Measurements from ENCODE around the gene IFT22.
A peak's percentile ranks its signal among the peaks of the same experiment; 100 is the strongest.
"Not testable (repeated sequence)": the region's sequence is repeated elsewhere in the genome, so short reads cannot be mapped to it uniquely, and the experiment has no call there.

IFT22 gene

DNA sequence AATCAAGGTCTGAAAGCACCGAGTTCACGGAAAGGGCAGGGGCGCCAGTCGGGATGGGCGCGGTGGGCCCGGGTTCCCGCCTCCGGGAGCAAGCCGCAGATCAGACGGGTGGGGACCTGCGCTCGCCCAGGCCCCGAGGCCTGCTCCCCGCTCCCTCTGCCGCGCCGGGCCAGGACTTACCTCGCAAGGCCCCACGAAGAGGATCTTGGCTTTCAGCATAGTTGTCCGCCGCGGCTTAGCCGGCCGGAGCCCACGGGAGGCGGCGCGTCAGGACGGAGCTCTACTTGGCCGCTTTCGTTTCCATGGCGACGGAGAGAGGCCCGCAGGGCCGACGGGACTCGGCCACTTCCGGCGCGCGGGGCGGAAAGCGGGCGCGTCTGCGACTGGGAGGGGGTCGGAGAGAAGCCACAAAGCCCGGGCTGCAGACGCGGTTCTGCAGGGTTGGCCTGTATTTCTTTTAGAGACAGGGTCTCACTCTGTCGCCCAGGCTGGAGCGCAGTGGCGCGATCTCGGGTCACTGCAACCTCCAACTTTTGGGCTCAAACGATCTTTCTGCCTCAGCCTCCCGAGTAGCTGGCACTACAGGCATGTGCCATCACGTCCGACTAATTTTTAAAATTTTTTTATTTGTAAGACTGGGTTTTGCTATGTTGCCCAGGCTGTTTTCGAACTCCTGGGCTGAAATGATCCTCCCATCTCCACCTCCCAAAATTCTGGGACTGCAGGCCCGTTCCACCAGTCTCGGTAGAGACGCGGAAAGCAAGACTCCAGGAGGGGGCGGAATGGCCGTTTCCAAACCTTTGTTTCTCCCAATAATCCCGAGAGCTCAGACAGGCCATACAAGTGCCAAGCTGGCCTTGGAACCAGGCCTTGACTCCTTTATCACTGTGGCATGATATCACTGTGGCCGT is at the start of gene IFT22:
TSS of gene IFT22 (minus strand) at position 322 of the 911 bp plus-strand sequence. CDS start at position 219, 103 bp downstream.
- peak; percentile 85 for DNase-seq (ENCODE audit: low spot score)

DNA sequence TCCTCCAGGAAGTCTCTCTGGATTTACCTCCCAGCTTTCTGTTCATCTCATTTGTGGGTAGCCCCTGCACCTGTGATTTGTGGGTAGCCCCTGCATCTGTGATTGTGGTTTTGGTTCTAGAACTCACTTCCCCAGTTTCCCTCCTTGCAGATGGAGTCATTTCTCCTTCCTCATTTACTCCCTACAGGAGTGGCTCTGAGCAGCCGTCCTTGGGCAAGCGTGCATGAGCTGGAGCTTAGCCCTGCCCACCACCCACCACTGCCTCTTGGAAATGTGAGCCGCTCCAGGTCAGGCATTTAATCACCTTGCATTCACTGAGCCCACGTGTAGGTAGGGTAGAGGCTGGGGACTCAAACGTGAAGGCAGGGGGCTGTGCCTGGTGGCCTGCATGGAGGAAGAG is 49.2 kb upstream of the IFT22 start:
- DNase-seq (ENCODE audit: low spot score): no peak

DNA sequence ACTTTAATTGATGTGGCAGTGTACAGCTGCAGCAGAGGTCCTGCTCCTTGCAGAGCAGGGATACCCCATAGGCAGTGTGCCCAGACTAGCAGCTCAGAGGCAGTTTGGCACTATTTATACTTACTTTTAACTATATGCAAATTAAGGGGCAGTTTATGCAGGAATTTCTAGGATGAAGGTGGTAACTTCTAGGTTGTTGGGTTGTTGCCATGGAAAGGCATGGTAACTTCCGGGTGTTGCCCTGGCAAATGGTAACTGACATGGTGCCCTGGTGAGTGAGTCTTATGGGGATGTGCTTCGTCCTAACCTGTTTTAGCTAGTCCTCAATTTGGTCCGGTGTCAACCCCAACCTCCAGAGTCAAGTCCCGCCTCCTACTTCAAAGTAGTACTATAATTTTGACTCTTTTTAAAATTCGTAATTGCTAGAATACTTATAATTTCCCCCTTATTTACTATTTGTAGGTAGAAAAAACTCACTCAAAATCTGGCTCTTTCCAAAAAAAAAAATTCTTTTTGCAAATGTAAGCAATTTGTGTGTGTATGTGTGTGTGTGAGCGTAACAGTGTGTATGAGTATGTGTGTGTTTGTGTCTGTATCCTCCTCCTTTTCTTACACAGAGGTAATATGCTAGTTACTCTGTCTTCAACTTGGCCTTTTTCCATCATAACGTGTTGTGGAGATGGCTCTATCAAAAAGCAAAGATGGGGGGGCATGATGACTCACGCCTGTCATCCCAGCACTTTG is 47.0 kb upstream of the IFT22 start:
- no peak for DNase-seq (ENCODE audit: low spot score)

DNA sequence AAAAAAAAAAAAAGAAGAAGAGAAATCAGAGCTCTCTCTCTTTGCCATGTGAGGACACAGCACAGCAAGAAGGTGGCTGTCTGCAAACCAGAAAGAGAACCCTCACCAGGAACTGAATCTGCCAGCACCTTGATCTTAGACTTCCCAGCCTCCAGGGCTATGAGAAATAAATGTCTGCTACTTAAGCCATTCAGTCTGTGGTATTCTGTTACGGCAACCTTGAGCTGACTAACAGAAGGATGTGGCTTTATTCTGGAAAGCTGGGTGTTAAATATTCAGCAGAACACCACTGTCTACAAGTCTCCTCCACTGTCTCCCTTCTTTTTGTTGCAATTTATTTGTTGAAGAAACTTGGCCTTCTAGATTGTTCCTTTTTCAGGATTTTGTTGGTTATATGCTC is 46.1 kb upstream of the IFT22 start:
- no peak for DNase-seq (ENCODE audit: low spot score)

DNA sequence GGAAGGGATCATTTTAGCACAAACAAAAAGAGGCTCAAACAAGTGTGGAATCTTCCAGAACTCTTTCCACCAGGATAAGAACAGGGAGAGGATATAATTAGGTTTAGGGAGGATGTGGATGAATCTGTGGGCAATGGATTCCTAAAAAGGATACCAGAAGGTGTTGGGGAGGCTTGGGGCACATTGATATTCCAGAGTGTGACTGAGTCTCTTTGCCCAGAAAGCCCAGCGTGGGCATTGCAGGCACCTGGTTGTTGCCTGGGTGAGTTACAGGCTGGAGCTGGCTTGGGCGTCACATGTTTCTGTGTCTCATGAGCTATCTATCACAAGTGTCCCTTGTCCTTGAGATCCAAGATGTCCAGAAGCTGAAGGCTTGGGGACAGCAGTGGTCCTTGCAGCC is 44.3 kb upstream of the IFT22 start:
- DNase-seq (ENCODE audit: low spot score): no peak

DNA sequence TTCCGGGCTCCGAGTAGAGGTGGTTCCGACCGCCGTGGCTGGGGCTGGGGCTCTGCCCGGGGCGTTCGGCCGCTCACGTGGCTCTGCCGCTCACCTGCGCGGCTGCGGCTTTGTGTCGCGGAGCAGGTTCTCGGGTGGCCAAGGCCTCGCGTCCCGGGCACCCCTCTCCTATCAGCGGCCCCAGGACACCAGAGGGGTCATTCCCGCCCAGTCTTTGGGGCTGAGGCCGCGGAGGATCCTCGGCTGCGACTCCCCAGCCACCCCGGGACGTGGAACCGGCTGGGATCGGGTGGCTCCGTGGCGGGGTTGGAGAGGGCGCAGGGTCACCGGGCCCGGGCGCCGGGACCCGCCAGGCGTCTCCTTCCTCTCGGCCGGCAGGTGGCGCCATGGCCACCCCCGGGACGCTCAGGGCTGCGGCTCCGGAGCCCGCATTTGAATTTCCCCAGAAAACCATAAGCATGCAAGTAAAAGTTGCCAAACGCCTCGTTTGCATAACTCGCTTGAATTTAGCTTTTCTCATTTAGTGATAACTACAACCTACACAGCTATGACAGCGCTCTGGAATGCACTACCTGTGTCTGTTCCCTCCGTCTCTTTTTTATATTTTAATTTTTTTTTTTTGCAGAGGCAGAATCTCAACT is 42.2 kb upstream of the IFT22 start:
- DNase-seq (ENCODE audit: low spot score): peak; percentile 71

DNA sequence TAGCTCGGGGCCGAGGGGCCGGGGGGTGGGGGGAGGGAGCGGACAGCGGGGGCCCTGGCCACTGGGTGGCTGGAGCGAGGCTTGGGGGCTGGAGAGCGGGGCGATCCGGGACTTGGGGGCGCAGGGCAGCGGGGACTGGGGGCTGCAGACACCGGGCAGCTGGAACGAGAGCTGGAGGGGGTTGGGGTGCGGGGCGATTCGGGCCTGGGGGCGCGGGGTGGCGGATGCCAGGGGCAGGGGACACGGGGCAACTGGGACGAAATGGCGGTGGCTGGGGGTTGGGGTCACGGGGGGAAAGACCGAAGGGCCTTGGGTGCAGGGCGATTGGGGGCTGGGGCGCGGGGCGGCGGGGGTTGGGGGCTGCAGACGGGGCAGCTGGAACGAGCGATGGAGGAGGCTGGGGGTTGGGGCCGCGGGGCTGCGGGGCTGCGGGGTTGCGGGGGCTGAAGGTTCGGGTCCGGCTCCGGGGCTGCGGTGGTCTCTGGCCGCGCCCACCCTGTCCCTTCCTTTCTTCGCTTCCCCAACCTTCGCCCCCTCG is 41.7 kb upstream of the IFT22 start:
- DNase-seq (ENCODE audit: low spot score): no peak

DNA sequence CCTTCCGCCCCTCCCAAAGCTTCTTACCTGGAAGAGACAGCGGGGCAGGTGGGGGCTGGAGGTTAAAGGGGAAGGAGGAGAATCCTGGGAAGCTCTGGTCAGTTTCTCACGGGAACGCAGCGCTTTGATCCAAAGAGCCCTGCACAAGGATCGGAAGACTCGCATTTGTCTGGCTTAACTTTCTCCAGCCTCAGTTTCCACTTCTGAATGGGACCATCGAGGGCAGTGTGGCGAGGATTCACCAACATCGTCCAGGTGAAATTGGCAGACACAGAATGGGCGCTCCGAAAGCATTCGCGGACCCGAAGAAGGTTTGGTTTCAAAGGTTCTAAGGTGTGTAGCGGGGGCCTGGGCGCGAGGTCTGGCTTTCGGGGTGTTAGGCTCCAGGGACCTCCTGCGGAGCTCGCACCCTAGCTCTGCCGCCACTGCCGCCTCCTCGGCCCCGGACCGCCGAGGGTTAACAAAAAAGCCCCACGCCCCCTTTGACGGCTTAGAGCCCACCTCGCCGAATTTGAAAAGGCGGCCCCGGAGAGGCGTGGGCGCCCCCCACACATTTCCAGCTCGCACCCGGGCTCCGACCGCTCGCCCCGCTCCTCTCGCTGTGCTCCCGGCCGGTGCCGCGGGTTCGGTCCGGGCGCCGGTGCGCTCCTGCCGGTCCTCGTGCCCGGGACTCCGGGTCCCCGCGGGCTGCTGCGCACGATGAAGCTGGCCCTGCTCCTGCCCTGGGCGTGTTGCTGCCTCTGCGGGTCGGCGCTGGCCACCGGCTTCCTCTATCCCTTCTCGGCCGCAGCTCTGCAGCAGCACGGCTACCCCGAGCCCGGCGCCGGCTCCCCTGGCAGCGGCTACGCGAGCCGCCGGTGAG is 41.0 kb upstream of the IFT22 start, which contains the start of gene COL26A1:
TSS of gene COL26A1 (plus strand) at position 542 of the 862 bp plus-strand sequence. CDS start at position 700, 158 bp downstream.
- DNase-seq (ENCODE audit: low spot score): no peak

DNA sequence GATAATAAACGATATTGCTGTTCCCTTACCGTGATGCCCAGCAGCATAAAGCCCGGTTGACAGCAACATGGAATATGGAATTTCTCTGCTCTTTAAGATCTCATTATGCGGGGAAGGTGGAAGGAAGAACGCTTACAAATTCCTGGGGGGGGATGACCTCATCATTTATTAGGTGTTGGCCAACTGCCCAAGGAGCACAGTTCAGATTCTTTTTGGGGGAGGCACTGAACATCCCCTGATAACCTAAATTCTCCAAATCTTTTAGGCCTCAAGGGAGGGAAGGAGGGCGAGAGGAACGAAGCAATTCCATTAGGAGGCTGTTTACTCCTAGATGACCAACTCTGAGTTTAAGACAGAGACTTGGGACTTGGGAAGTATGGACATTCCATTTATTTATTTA is 35.8 kb upstream of the IFT22 start:
- DNase-seq (ENCODE audit: low spot score): no peak

DNA sequence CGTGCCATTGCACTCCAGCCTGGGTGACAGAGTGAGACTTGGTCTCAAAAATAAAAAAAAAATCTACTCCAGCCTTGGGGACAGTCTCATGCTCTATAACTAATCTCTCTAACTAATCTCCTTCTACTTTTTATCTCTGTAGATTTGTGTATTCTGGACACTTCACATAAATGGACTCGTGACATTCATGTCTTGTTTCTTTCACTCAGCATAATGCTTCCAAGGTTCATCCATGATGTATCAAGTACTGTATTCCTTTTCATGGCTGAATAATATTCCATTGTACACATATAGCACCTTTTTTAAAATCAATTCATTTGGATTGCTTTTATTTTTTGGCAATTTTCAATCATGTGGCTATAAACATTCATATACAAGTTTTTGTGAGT is 31.3 kb upstream of the IFT22 start:
- no peak for DNase-seq (ENCODE audit: low spot score)

DNA sequence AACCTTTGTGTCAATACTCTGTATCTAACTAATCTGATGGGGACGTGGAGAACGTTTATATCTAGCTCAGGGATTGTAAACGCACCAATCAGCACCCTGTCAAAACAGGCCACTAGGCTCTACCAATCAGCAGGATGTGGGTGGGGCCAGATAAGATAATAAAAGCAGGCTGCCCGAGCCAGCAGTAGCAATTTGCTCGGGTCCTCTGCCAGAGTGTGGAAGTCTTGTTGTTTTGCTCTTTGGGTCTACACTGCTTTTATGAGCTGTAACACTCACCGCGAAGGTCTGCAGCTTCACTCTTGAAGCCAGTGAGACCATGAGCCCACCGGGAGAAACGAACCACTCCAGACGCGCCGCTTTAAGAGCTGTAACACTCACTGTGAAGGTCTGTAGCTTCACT is 27.7 kb upstream of the IFT22 start:
- not testable (repeated sequence) for DNase-seq (ENCODE audit: low spot score)

DNA sequence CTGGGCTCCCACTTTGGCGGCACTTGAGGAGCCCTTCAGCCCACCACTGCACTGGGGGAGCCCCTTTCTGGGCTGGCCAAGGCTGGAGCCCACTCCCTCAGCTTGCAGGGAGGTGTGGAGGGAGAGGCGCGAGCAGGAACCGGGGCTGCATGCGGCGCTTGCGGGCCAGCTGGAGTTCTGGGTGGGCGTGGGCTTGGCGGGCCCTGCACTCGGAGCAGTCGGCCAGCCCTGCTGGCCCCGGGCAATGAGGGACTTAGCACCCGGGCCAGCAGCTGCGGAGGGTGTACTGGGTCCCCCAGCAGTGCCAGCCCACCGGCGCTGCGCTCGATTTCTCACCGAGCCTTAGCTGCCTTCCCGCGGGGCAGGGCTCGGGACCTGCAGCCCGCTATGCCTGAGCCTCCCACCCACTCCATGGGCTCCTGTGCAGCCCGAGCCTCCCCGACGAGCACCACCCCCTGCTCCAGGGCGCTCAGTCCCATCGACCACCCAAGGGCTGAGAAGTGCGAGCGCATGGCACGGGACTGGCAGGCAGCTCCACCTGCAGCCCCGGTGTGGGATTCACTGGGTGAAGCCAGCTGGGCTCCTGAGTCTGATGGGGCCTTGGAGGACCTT is 26.9 kb upstream of the IFT22 start:
- not testable (repeated sequence) for DNase-seq (ENCODE audit: low spot score)

DNA sequence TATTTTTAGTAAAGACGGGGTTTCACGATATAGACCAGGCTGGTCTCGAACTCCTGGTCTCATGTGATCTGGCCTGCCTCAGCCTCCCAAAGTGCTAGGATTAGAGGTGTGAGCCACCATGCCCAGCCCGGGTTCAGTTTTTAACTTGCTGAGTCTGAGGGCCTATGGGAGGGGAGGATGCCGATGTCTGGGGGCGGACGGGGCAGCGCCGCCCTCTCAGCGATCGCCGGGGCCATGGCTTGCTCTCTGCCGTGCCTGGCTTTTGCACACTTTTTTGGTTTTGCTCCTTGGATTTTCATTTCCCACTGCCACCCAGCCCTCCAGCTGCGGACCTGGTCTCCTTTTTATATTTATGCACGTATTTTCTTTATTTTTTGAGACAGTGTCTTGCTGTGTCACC is 25.9 kb upstream of the IFT22 start:
- no peak for DNase-seq (ENCODE audit: low spot score)

DNA sequence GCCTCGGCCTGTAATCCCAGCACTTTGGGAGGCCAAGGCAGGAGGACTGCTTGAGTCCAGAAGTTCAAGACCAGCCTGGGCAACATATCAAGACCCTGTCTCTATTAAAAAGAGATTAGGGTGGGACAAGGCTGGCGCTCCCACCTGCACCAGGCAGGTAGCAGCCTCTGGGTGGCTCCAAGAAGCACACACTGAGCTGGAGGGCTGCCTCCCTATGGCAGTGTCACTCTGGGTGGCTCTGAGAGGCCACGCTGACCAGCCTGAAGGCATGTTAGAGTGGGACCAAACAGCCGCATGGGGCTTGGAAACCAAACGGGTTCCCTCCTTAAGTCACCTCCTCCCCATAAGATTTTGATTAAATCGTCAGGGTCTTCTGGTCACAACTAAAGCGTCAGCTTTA is 21.3 kb upstream of the IFT22 start:
- no peak for DNase-seq (ENCODE audit: low spot score)

DNA sequence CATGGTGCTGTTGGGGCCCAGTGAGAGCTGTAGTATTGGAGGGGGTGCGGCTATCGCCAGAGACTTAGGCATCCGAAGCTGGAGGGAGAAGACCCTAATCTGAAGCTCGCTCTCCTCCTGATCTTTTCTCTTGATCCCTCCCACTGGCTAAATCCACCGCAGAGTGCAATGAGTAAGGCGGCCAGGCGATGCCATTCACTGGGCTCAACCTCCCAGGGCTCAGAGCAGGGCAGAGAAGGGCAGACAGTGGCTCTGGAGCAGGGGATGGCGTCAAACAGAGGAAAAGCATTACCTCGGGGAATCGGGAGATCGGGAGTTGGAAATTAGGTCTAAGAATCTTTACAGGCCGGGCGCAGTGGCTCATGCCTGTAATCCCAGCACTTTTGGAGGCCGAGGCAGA is 18.8 kb upstream of the IFT22 start:
- DNase-seq (ENCODE audit: low spot score): no peak

DNA sequence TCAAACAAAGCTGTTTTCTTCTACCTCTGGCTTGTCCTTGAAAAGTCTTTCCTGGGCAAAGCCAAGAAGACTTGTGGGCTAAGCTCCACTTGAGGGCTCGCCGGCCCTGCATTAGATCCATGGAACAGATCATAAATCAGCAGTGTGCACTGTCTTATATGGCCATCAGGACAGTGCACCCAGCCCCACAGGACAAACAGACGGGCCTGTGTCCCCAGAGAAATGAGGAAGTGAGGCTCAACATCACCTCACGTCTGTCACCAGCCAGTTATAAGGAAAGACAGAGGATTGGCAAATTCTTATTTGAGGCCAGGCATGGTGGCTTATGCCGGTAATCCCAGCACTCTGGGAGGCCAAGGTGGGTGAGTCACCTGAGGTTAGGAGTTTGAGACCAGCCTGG is 12.3 kb upstream of the IFT22 start:
- no peak for DNase-seq (ENCODE audit: low spot score)

DNA sequence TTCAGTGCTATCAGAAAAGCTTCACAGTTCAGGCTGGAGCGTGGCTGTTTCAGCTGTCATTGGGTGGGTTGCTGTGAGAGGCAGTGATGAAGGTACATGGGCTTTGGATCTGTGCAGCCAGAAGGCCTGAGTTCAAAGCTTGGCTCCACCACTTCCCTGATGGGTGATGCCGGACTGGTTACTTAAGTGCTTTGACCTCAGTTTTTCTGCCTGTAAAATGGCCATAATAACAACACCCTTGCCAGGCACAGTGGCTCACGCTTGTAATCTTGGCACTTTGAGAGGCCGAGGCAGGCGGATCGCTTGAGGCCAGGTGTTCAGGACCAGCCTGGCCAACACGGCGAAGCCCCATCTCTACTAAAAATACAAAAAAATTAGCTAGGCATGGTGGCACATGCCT is 10.4 kb upstream of the IFT22 start:
- DNase-seq (ENCODE audit: low spot score): no peak

DNA sequence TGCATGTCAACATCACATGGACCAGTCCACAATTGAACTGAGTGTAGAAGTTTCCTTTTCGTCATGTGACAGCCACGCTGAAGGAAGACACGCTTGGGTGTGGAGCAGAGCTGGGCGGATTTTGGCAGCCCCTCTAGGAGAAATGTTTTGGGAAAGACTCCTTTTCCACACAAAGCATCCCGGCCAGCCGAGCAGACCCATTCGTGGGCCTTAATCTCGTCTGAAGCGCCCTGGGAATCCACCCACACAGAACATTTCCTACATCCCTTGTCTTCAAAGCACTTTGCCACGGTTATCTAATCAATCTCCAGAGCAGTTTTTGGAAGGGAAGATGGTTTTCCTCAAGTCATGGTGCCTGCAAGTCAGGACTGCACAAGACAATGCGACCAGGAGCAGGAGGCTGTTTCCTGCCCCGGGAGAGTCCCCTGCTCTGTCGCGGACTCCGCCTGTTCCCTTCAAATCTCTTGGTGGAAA is 8.4 kb upstream of the IFT22 start:
- DNase-seq (ENCODE audit: low spot score): peak; percentile 4

DNA sequence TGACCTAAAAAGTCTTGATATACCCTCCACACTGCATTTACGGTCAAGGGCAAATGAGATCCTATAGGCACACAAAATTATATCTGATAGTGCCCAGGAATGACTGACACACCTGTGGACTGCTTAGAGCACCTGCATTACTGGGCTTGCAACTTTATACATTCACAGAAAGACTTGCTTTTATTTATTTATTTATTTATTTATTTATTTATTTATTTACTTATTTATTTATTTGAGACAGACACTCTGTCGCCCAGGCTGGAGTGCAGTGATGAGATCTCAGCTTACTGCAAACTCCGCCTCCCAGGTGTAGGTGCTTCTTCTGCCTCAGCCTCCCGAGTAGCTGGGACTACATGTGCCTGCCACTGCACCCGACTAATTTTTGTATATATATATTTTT is 6.5 kb upstream of the IFT22 start:
- no peak for DNase-seq (ENCODE audit: low spot score)

DNA sequence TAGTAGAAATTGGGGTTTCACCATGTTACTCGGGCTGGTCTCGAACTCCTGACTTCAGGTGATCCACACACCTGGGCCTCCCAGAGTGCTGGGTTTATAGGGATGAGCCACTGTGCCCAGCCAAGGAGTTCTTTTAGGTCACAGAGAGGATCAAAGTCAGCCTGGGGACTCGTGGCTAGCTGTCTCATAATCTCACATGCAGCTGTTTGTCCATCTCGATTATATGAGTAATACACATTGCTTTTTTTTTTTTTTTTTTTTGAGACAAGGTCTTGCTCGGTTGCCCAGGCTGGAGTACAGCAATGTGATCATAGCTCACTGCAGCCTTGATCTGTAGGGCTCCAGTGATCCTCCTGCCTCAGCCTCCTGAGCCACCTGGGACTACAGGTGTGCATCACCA is 2.2 kb downstream of the IFT22 start:
- DNase-seq (ENCODE audit: low spot score): no peak

DNA sequence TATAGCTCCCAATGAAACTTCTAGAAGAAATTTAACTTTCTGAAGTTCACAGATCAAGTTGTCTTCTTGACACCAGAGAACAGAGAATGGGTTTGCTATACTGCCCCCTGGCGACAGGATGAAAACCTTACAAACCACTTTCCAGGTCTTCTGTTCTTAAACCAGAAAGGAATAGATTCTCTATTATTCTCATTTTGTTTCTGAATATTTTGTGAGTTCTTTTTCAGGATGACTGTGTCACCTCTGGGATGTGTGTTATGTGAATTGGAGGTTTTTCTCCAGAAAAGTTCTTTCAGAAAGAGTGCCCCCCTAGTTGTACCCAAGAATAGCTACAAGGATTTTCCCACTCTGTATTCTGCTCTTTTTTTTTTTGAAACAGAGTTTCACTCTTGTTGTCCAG is 6.3 kb downstream of the IFT22 start:
- peak; percentile 22 for DNase-seq (ENCODE audit: low spot score)
